HG02571 (cell line): ENCODE results near the gene OR2T1.
"Not testable (repeated sequence)": the region's sequence is repeated elsewhere in the genome, so short reads cannot be mapped to it uniquely, and the experiment has no call there.

Experiments
- ATAC-seq: cut with Tn5 transposase; IDR thresholded peaks from one replicate; pipeline ENCODE4 v1.9.1; 2021; ENCODE audit warnings: mild to moderate bottlenecking, moderate library complexity; ENCODE audit not compliant: unreplicated experiment

The OR2T1 gene, protein sequence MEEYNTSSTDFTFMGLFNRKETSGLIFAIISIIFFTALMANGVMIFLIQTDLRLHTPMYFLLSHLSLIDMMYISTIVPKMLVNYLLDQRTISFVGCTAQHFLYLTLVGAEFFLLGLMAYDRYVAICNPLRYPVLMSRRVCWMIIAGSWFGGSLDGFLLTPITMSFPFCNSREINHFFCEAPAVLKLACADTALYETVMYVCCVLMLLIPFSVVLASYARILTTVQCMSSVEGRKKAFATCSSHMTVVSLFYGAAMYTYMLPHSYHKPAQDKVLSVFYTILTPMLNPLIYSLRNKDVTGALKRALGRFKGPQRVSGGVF

GRCh38 chr1:248402748-248403147 is at the start of gene OR2T1:
TSS of gene OR2T1 (plus strand) at chr1:248403048. CDS start at chr1:248406148, 3,100 bp downstream.
- no peak for ATAC-seq

GRCh38 chr1:248359415-248359814 is 43.4 kb upstream of the OR2T1 start:
- ATAC-seq, result no peak

- ATAC-seq, result no peak
Measured at GRCh38 chr1:248361121-248361715, 41.6 kb upstream of the OR2T1 start, which contains the start of gene OR2T4. TSS of gene OR2T4 (plus strand) at chr1:248361665. CDS start at chr1:248361665, 0 bp downstream.

- no peak for ATAC-seq
Measured at GRCh38 chr1:248366609-248367008, 36.2 kb upstream of the OR2T1 start.

- no peak for ATAC-seq
Measured at GRCh38 chr1:248372394-248372793, 30.5 kb upstream of the OR2T1 start.

- ATAC-seq, result no peak
Measured at GRCh38 chr1:248373761-248374160, 29.1 kb upstream of the OR2T1 start.

DNA sequence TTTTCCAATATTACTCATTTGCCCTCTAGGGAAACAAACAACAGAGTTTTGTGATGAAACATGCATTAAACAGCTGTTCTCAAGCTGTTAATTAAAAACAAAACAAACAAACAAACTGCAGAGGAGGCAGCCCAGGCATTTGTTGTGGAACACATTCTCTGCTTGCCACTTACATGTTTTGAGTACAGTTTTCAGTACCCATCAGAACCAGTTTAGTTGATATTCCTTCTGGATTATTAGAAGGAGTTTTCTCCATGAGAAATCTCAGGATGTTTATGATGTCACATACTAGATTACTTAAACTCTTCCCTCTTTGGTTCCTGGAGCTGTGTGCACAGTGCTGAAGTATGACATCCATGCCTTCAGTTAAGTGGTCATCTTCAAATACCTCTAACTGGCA is 27.4 kb upstream of the OR2T1 start, which contains the start of gene OR2T6:
TSS of gene OR2T6 (plus strand) at position 301 of the 400 bp plus-strand sequence. CDS start 11,863 bp downstream, outside the sequence.
- no peak for ATAC-seq

- no peak for ATAC-seq
Measured at GRCh38 chr1:248376916-248377315, 25.9 kb upstream of the OR2T1 start.

DNA sequence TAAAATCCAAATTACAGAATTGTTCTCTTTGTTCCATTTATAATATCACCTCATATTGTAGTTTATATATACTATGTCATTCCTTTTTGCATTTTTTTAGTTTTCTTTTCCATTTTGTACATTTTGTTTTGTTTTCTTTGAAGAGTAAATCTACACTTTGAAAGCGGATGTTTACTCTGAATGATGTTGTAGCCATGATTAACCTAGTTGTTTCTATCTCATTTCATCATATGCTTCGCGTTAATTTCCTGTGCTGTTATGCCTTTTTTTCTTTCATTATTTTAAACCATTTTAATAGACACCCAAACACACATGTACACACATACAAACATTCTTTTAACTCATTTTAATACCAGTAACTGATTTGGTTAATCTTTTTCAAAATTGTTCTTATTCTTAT is 22.0 kb upstream of the OR2T1 start:
- no peak for ATAC-seq

GRCh38 chr1:248388426-248388825 is 14.4 kb upstream of the OR2T1 start:
- no peak for ATAC-seq

DNA sequence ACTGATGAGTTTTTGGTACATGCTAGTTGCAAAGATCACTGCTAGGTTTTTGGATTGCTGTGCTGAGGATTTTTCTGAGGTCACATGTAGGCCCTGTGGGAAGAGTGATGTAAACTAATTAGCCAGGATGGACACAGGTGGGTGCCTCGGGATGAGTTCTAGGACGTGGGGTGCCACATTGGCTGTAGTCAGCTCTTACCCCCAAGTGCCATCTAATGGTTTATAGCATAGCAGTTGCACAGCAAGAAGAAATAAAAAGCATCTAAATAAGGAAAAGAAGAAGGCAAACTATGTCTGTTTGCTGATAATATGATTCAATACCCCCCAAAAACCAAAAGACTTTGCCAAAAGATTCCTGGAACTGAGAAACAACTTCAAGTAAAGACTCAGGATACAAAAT is 9.8 kb upstream of the OR2T1 start:
- no peak for ATAC-seq

- no peak for ATAC-seq
Measured at GRCh38 chr1:248404024-248404423, 1.2 kb downstream of the OR2T1 start.

GRCh38 chr1:248406721-248407692 is 4.2 kb downstream of the OR2T1 start:
- ATAC-seq, result no peak

DNA sequence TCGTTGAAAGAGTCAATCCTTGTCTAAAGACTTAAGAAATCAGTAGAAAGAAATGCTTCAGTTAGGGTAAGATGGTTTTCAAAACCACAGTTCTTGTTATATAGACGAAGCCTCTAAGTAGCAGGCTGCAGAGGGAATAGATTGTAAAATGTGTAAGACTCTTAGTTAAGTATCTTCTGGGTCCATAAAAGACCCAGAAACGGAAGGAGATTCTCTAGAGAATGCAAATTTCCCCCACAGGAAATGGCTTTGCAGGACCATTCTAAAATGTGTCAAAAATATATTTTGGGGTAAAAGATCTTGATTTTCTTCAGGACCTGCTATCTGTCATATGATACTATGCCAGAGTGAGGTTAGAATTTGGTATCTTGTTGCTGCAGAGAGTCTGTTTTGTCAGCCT is 13.4 kb downstream of the OR2T1 start:
- no peak for ATAC-seq

- ATAC-seq, result no peak
Measured at GRCh38 chr1:248417854-248418253, 15.0 kb downstream of the OR2T1 start.

- ATAC-seq, result no peak
Measured at GRCh38 chr1:248421384-248421783, 18.5 kb downstream of the OR2T1 start.

GRCh38 chr1:248427526-248428191 is 24.8 kb downstream of the OR2T1 start:
- peak; percentile 41 for ATAC-seq

DNA sequence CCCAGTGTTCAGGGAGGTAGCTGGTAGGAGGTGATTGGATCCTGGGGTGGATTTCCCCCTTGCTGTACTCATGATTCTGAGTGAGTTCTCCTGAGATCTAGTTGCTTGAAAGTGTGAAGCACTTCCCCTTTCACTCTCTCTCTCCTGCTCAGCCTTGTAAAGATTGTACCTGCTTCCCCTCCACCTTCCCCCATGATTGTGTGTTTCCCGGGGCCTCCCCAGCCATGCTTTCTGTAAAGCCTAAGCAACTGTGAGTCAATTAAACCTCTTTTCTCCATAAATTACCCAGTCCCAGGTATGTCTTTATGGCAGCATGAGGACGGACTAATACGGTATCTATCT is 25.3 kb downstream of the OR2T1 start:
- peak; percentile 95 for ATAC-seq

GRCh38 chr1:248431683-248432082 is 28.8 kb downstream of the OR2T1 start:
- not testable (repeated sequence) for ATAC-seq

DNA sequence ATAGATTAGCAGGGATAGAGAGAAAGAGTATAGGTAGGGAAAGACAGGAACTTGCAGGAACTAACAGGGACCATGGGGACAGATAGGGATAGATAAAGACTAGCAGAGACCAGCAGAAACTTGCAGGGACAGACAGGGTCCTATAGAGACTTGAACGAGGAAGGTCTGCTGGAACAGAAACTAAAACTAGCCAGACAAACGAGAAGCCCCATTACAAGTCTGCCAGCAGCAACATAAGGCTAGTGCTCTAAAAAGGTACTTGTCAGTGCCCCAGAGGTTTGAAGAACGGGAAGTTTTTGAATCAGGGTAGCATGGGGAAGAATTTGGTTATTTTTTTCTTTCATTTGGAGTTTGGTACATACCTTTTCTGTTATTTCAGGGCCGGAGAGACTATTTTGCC is 29.4 kb downstream of the OR2T1 start:
- ATAC-seq, result not testable (repeated sequence)
